Skeletal muscle satellite cell (primary cell): ENCODE results near the gene FGF22. TPM values are rescaled to one million over a fixed set of nuclear protein-coding genes. Genes with fewer than 3 reads are reported as not detected.

Experiments used
- H3K27me3 ChIP-seq: 2 replicates; pipeline ENCODE4 v1.7.0; 2013; ENCODE audit warnings: low read length; ENCODE audit not compliant: control insufficient read depth, insufficient read depth
- H3K36me3 ChIP-seq: 2 replicates; pipeline ENCODE4 v1.7.0; 2013; ENCODE audit warnings: mild to moderate bottlenecking, control low read depth, low read length; ENCODE audit not compliant: insufficient read depth
- H3K4me1 ChIP-seq: 2 replicates; pipeline ENCODE4 v1.7.0; 2013; ENCODE audit warnings: low read length; ENCODE audit not compliant: control insufficient read depth, insufficient read depth
- H3K4me2 ChIP-seq: 2 replicates; pipeline ENCODE4 v1.7.0; 2013; ENCODE audit warnings: mild to moderate bottlenecking, low read length
- H3K4me3 ChIP-seq: 2 replicates; pipeline ENCODE4 v1.7.0; 2013; ENCODE audit warnings: low read length
- H3K9ac ChIP-seq: 2 replicates; pipeline ENCODE4 v1.7.0; 2013; ENCODE audit warnings: mild to moderate bottlenecking, low read depth, low read length, moderate library complexity
- H3K9me3 ChIP-seq: replicated peaks from 2 replicates; pipeline ENCODE4 v1.7.0; 2013; ENCODE audit warnings: mild to moderate bottlenecking, control low read depth, low read length
- total RNA-seq: library from RNA; depleted of rRNA; stranded (reverse); fragments of >200 nt; gene quantifications from 2 replicates; pipeline ENCODE4 v1.2.3, GENCODE V29; 2012; rRNA removed

FGF22 gene
- total RNA-seq, result 0.44 TPM in 1 of 2 replicates, not detected in the other

DNA sequence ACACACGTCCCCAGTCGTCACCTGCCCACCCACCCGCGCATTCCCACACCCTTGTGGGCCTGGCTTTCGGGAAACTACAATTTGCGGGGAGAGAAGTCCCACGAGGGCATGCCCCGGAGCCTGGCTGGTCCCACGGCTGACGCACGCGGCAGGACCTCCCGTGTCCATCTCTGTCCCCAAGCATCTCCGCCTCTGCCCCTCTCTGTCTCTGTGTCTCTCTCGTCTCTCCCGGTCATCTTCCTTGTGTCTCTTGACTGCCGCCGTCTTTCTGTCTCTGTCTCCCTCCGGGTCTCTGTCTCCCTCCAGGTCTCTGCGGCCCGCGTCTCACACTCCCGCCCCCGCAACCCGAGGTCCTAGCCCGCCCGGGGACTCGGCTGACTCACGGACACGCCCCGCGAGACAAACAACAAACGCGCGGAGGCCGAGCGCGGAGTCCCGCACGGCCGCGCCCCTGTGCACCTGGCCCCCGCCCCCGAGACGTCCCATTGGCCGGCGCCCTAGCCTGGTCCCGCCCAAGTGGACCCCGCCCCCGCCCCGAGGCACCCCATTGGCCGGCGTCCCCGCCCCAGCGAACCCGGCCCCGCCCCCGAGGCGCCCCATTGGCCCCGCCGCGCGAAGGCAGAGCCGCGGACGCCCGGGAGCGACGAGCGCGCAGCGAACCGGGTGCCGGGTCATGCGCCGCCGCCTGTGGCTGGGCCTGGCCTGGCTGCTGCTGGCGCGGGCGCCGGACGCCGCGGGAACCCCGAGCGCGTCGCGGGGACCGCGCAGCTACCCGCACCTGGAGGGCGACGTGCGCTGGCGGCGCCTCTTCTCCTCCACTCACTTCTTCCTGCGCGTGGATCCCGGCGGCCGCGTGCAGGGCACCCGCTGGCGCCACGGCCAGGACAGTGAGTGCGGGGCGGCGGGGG is at the start of gene FGF22:
FGF22 (plus strand) TSS at position 627 of the 908 bp plus-strand sequence; CDS start at position 674, 47 bp downstream.
- Histone ChIP-seq H3K36me3 (peaks cover 4% of the 10 kb centered on the region), H3K9ac (peak within 1 kb of the TSS; percentile 17), H3K4me2 (peak within 1 kb of the TSS; percentile 89), H3K9me3 (no peaks in the 10 kb centered on the region), H3K4me1 (peaks cover 6% of the 10 kb centered on the region), H3K27me3 (no peaks in the 10 kb centered on the region), H3K4me3 (peak within 1 kb of the TSS; percentile 70)

DNA sequence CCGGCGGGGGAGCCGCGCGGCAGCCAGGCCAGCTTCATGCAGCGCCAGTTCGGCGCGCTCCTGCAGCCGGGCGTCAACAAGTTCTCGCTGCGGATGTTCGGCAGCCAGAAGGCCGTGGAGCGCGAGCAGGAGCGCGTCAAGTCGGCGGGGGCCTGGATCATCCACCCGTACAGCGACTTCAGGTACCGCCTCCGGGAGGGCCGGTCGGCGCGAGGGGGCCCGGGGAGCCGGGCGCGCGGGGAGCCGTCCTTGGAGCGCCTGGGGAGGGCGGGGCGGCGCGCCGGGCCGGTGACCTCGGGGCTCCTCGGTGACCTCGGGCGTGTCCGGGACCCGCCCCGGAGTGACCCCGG is 49.3 kb upstream of the FGF22 start:
- peak overlapping the region; percentile 55 for H3K4me3 ChIP-seq
- H3K27me3 ChIP-seq, result peaks cover 46% of the 10 kb centered on the region
- peaks cover 26% of the 10 kb centered on the region for H3K4me1 ChIP-seq
- H3K9ac ChIP-seq, result no peak overlapping the region
- H3K9me3 ChIP-seq, result no peaks in the 10 kb centered on the region
- H3K4me2 ChIP-seq, result peak overlapping the region; percentile 69
- H3K36me3 ChIP-seq, result no peaks in the 10 kb centered on the region

GRCh38 chr19:590750-591098 is 49.0 kb upstream of the FGF22 start:
- no peak overlapping the region for H3K4me3 ChIP-seq
- H3K9ac ChIP-seq, result no peak overlapping the region
- H3K36me3 ChIP-seq, result no peaks in the 10 kb centered on the region
- H3K27me3 ChIP-seq, result peaks cover 50% of the 10 kb centered on the region
- H3K9me3 ChIP-seq, result no peaks in the 10 kb centered on the region
- peak overlapping the region; percentile 69 for H3K4me2 ChIP-seq
- H3K4me1 ChIP-seq, result peaks cover 26% of the 10 kb centered on the region

DNA sequence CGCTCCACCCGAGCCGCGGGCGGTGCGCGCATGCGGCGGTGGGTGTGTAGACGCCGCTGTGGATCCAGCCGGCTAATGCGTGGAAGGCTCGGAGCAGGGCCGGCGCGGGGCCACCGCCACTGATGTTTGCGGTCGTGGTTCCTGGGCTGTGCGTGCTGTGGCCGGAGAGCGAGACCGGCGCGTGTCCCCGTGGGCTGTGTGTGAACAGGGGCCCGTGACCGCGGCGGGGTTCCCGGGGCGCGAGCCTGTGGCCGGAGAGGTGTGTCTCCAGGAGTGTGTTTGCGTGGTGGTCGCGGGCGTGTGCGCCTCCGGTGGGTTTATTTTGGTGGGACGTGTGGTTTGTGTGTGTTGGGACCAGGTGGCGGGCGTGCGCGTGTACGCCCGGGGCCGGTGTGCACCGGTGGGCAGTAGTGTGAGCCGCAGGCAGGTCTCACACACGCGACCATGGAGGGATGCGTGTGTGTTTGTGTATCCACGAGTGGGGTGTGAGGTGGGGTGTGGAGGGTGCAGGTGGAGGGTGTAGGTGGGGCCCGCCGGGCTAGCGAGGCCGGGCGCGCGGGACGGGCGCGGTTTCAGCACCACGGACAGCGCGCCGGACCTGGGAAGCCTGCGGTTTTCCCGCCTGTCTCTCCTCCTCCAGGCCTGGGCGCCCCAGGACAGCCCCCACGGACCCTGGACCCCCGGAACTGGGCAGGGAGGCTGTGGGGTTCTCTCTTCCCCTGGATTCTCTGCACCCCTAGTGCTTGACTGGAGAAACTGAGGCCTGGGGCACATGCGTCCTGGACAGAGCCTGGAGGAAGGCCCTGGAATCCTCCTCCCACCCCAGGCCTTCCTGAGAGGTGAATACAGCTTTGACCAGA is 48.4 kb upstream of the FGF22 start:
- Histone ChIP-seq H3K4me1 (peaks cover 26% of the 10 kb centered on the region), H3K9me3 (no peaks in the 10 kb centered on the region), H3K36me3 (no peaks in the 10 kb centered on the region), H3K4me2 (peak overlapping the region; percentile 69), H3K9ac (no peak overlapping the region), H3K27me3 (peaks cover 56% of the 10 kb centered on the region), H3K4me3 (no peak overlapping the region)

DNA sequence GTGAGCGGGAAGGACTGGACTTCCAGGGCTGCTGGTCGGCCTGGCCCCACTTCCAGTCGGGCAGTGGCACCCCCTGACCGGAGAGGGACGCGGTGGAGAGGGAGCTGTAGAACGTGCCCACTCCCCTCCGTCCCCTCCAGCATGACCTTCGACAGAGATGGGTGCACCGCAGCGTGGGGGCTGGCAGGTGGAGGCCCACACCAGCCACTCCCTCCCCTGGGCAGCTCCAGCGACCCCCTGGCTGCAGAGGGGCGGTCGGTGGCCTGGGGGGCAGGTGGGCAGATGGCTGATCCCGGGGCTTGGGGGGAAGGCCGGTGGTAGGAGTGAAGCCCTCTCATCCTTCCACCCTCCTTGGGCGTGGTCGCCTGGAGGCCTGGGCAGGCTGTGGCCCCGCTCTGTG is 47.6 kb upstream of the FGF22 start:
- H3K9me3 ChIP-seq, result no peaks in the 10 kb centered on the region
- H3K4me2 ChIP-seq, result no peak overlapping the region
- H3K4me3 ChIP-seq, result no peak overlapping the region
- H3K27me3 ChIP-seq, result peaks cover 58% of the 10 kb centered on the region
- H3K9ac ChIP-seq, result no peak overlapping the region
- H3K4me1 ChIP-seq, result peaks cover 22% of the 10 kb centered on the region
- no peaks in the 10 kb centered on the region for H3K36me3 ChIP-seq

- Histone ChIP-seq H3K36me3 (no peaks in the 10 kb centered on the region), H3K4me3 (no peak overlapping the region), H3K4me1 (peaks cover 17% of the 10 kb centered on the region), H3K27me3 (peaks cover 58% of the 10 kb centered on the region), H3K9ac (no peak overlapping the region), H3K9me3 (no peaks in the 10 kb centered on the region), H3K4me2 (no peak overlapping the region)
Measured at GRCh38 chr19:593055-593454, 46.6 kb upstream of the FGF22 start.

DNA sequence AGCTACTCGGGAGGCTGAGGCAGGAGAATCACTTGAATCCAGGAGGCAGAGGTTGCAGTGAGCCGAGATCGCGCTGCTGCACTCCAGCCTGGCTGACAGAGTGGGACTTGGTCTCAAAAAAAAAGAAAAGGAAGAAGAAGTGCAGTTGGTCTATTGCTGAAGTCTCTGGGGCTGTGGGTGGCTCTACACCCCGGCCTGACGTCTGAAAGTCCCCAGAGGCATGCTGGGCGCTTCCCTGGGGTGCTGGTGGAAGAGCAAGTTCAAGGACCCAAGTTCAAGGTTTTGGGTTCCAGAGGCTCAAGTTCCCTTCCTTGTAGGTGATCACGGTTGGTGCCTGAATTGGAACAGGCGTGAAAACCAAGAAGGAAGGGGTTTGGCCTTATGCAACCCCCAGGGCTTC is 46.2 kb upstream of the FGF22 start:
- H3K9me3 ChIP-seq, result no peaks in the 10 kb centered on the region
- peaks cover 13% of the 10 kb centered on the region for H3K4me1 ChIP-seq
- no peak overlapping the region for H3K4me3 ChIP-seq
- no peak overlapping the region for H3K4me2 ChIP-seq
- H3K9ac ChIP-seq, result no peak overlapping the region
- no peaks in the 10 kb centered on the region for H3K36me3 ChIP-seq
- H3K27me3 ChIP-seq, result peaks cover 55% of the 10 kb centered on the region

- no peak overlapping the region for H3K9ac ChIP-seq
- no peak overlapping the region for H3K4me2 ChIP-seq
- H3K9me3 ChIP-seq, result no peaks in the 10 kb centered on the region
- no peaks in the 10 kb centered on the region for H3K36me3 ChIP-seq
- H3K27me3 ChIP-seq, result peaks cover 51% of the 10 kb centered on the region
- peaks cover 8% of the 10 kb centered on the region for H3K4me1 ChIP-seq
- no peak overlapping the region for H3K4me3 ChIP-seq
Measured at GRCh38 chr19:594265-594870, 45.3 kb upstream of the FGF22 start.

- H3K4me1 ChIP-seq, result peaks cover 2% of the 10 kb centered on the region
- H3K36me3 ChIP-seq, result no peaks in the 10 kb centered on the region
- H3K9ac ChIP-seq, result no peak overlapping the region
- peaks cover 51% of the 10 kb centered on the region for H3K27me3 ChIP-seq
- no peak overlapping the region for H3K4me2 ChIP-seq
- H3K4me3 ChIP-seq, result no peak overlapping the region
- H3K9me3 ChIP-seq, result no peaks in the 10 kb centered on the region
Measured at GRCh38 chr19:595326-596262, 44.1 kb upstream of the FGF22 start.

- Histone ChIP-seq H3K4me1 (no peaks in the 10 kb centered on the region), H3K9ac (no peak overlapping the region), H3K4me3 (no peak overlapping the region), H3K27me3 (peaks cover 48% of the 10 kb centered on the region), H3K9me3 (no peaks in the 10 kb centered on the region), H3K4me2 (no peak overlapping the region), H3K36me3 (no peaks in the 10 kb centered on the region)
Measured at GRCh38 chr19:596263-596655, 43.4 kb upstream of the FGF22 start.
